Measurements from ENCODE around the gene ACAT1. TPM values are rescaled to one million over a fixed set of nuclear protein-coding genes. Genes with fewer than 3 reads are reported as not detected.

The ACAT1 gene
- total RNA-seq, 1 experiment from 2014 or later = 134 TPM

GRCh38 chr11:108177570-108177969, 56.2 kb downstream of the ACAT1 start:
- Mint-ChIP-seq H3K27me3 (ENCODE audit: insufficient read depth, unreplicated experiment) (no peaks in the 10 kb centered on the region), H3K27ac (ENCODE audit: unreplicated experiment) (no peak overlapping the region), H3K4me1 (ENCODE audit: low read depth, unreplicated experiment) (no peaks in the 10 kb centered on the region), H3K4me3 (ENCODE audit: unreplicated experiment) (no peak overlapping the region), H3K36me3 (ENCODE audit: insufficient read depth, unreplicated experiment) (peaks cover 79% of the 10 kb centered on the region), H3K9me3 (ENCODE audit: unreplicated experiment) (no peaks in the 10 kb centered on the region)
- CTCF ChIA-PET = no interaction called here
- no peaks in the 10 kb centered on the region for H3K27me3 ChIP-seq (replicated peaks; ENCODE audit: control insufficient read depth, insufficient read depth, low read length)
- peaks cover 3% of the 10 kb centered on the region for H3K36me3 ChIP-seq (ENCODE audit: control insufficient read depth, insufficient read depth, low read length)
- no peak overlapping the region for H3K4me3 ChIP-seq (ENCODE audit: low read depth, low read length)
- POLR2A ChIA-PET = no interaction called here
- intact Hi-C loops (cut with micrococcal nuclease; ENCODE audit: unreplicated experiment) = no loop called here
- H3K4me1 ChIP-seq = no peaks in the 10 kb centered on the region
- no peaks in the 10 kb centered on the region for H3K9me3 ChIP-seq
- BruUV-seq (replicated peaks) = no TSS peak
- DNase-seq = peak in 1 of 2 experiments; percentile 19
- TF ChIP-seq CTCF (IDR thresholded peaks at IDR 0.05; ENCODE audit: insufficient read depth in 1 of 2, low read depth in 1 of 2, low read length in 1 of 2, severe bottlenecking in 1 of 2, unreplicated experiment in 1 of 2) = no peak

- Histone ChIP-seq H3K9me3 (no peaks in the 10 kb centered on the region), H3K4me1 (no peaks in the 10 kb centered on the region), H3K36me3 (ENCODE audit: control insufficient read depth, insufficient read depth, low read length) (no peaks in the 10 kb centered on the region), H3K27me3 (replicated peaks; ENCODE audit: control insufficient read depth, insufficient read depth, low read length) (no peaks in the 10 kb centered on the region), H3K4me3 (ENCODE audit: low read depth, low read length) (no peak overlapping the region)
- no peak for DNase-seq
- intact Hi-C loops (cut with micrococcal nuclease; ENCODE audit: unreplicated experiment) = no loop called here
- no peaks in the 10 kb centered on the region for H3K4me1 Mint-ChIP-seq (ENCODE audit: low read depth, unreplicated experiment)
- no TSS peak for BruUV-seq (replicated peaks)
- POLR2A ChIA-PET = no interaction called here
- no peak overlapping the region for H3K4me3 Mint-ChIP-seq (ENCODE audit: unreplicated experiment)
- peaks cover 58% of the 10 kb centered on the region for H3K36me3 Mint-ChIP-seq (ENCODE audit: insufficient read depth, unreplicated experiment)
- no peaks in the 10 kb centered on the region for H3K9me3 Mint-ChIP-seq (ENCODE audit: unreplicated experiment)
- no peak for TF ChIP-seq CTCF (IDR thresholded peaks at IDR 0.05; ENCODE audit: insufficient read depth in 1 of 2, low read depth in 1 of 2, low read length in 1 of 2, severe bottlenecking in 1 of 2, unreplicated experiment in 1 of 2)
- CTCF ChIA-PET = no interaction called here
- H3K27ac Mint-ChIP-seq (ENCODE audit: unreplicated experiment) = no peak overlapping the region
- H3K27me3 Mint-ChIP-seq (ENCODE audit: insufficient read depth, unreplicated experiment) = no peaks in the 10 kb centered on the region
Observed at GRCh38 chr11:108193725-108194124, 72.4 kb downstream of the ACAT1 start.

GRCh38 chr11:108196901-108197300, 75.5 kb downstream of the ACAT1 start:
- BruUV-seq (replicated peaks) = no TSS peak
- Histone ChIP-seq H3K27me3 (replicated peaks; ENCODE audit: control insufficient read depth, insufficient read depth, low read length) (no peaks in the 10 kb centered on the region), H3K9me3 (no peaks in the 10 kb centered on the region), H3K4me3 (ENCODE audit: low read depth, low read length) (no peak overlapping the region), H3K36me3 (ENCODE audit: control insufficient read depth, insufficient read depth, low read length) (0 out of 2 replicates have a peak, but pooled peaks cover 2% of the 10 kb centered on the region), H3K4me1 (no peaks in the 10 kb centered on the region)
- H3K9me3 Mint-ChIP-seq (ENCODE audit: unreplicated experiment) = no peaks in the 10 kb centered on the region
- DNase-seq = no peak
- CTCF ChIA-PET = no interaction called here
- H3K27ac Mint-ChIP-seq (ENCODE audit: unreplicated experiment) = no peak overlapping the region
- no peak overlapping the region for H3K4me3 Mint-ChIP-seq (ENCODE audit: unreplicated experiment)
- intact Hi-C loops (cut with micrococcal nuclease; ENCODE audit: unreplicated experiment) = no loop called here
- POLR2A ChIA-PET = no interaction called here
- no peaks in the 10 kb centered on the region for H3K4me1 Mint-ChIP-seq (ENCODE audit: low read depth, unreplicated experiment)
- H3K36me3 Mint-ChIP-seq (ENCODE audit: insufficient read depth, unreplicated experiment) = peaks cover 46% of the 10 kb centered on the region
- TF ChIP-seq CTCF (IDR thresholded peaks at IDR 0.05; ENCODE audit: insufficient read depth in 1 of 2, low read depth in 1 of 2, low read length in 1 of 2, severe bottlenecking in 1 of 2, unreplicated experiment in 1 of 2) = no peak
- no peaks in the 10 kb centered on the region for H3K27me3 Mint-ChIP-seq (ENCODE audit: insufficient read depth, unreplicated experiment)

Other genes with a start within 250 kb of the ACAT1 start
- gene RAB39A, start 193.1 kb upstream of the ACAT1 start, total RNA-seq (2022) = 0.16 TPM in 1 of 2 replicates, not detected in the other
- 75.4 and 76.6 TPM in 2 replicates for gene CUL5, start 112.7 kb upstream of the ACAT1 start, total RNA-seq (2022)
- 29.5 and 31.1 TPM in 2 replicates for gene NPAT, start 101.1 kb downstream of the ACAT1 start, total RNA-seq (2022)
- gene ATM, start 101.5 kb downstream of the ACAT1 start, total RNA-seq (2022) = 77.1 and 77.9 TPM in 2 replicates

Data from Caco-2 (cell line).